Fibroblast of skin of right quadriceps (primary cell): ENCODE results near the gene TENT5A.
"Not testable (repeated sequence)": the region's sequence is repeated elsewhere in the genome, so short reads cannot be mapped to it uniquely, and the experiment has no call there.

Experiments
- DNase-seq: peaks from one replicate; pipeline ENCODE4 v3.0.0-alpha.2; 2013

The TENT5A gene

GRCh38 chr6:81752084-81752920 is at the start of gene TENT5A:
TSS of gene TENT5A (minus strand) at chr6:81752681. CDS start at chr6:81752141, 540 bp downstream.
- DNase-seq: peak; percentile 91

GRCh38 chr6:81801489-81801888 is 49.0 kb upstream of the TENT5A start:
- no peak for DNase-seq

GRCh38 chr6:81800666-81801065 is 48.2 kb upstream of the TENT5A start:
- DNase-seq: no peak

- DNase-seq: no peak
Measured at GRCh38 chr6:81799323-81799722, 46.8 kb upstream of the TENT5A start.

- no peak for DNase-seq
Measured at GRCh38 chr6:81797591-81797990, 45.1 kb upstream of the TENT5A start.

- DNase-seq: no peak
Measured at GRCh38 chr6:81795890-81796289, 43.4 kb upstream of the TENT5A start.

- DNase-seq: peak; percentile 46
Measured at GRCh38 chr6:81793821-81794475, 41.5 kb upstream of the TENT5A start.

- peak; percentile 57 for DNase-seq
Measured at GRCh38 chr6:81792826-81793225, 40.3 kb upstream of the TENT5A start.

- no peak for DNase-seq
Measured at GRCh38 chr6:81791756-81792155, 39.3 kb upstream of the TENT5A start.

- no peak for DNase-seq
Measured at GRCh38 chr6:81790034-81790433, 37.6 kb upstream of the TENT5A start.

- no peak for DNase-seq
Measured at GRCh38 chr6:81789291-81789690, 36.8 kb upstream of the TENT5A start.

- no peak for DNase-seq
Measured at GRCh38 chr6:81788748-81789147, 36.3 kb upstream of the TENT5A start.

GRCh38 chr6:81787313-81788068 is 35.0 kb upstream of the TENT5A start:
- DNase-seq: peak; percentile 37

- no peak for DNase-seq
Measured at GRCh38 chr6:81786150-81786549, 33.7 kb upstream of the TENT5A start.

- no peak for DNase-seq
Measured at GRCh38 chr6:81785377-81785776, 32.9 kb upstream of the TENT5A start.

- DNase-seq: no peak
Measured at GRCh38 chr6:81783893-81784292, 31.4 kb upstream of the TENT5A start.

GRCh38 chr6:81781624-81782023 is 29.1 kb upstream of the TENT5A start:
- no peak for DNase-seq

- no peak for DNase-seq
Measured at GRCh38 chr6:81777586-81778268, 25.2 kb upstream of the TENT5A start.

GRCh38 chr6:81776219-81776618 is 23.7 kb upstream of the TENT5A start:
- DNase-seq: not testable (repeated sequence)

- no peak for DNase-seq
Measured at GRCh38 chr6:81774542-81774941, 22.1 kb upstream of the TENT5A start.

- DNase-seq: no peak
Measured at GRCh38 chr6:81773887-81774286, 21.4 kb upstream of the TENT5A start.

GRCh38 chr6:81772741-81773140 is 20.3 kb upstream of the TENT5A start:
- peak; percentile 68 for DNase-seq

- DNase-seq: no peak
Measured at GRCh38 chr6:81771097-81771496, 18.6 kb upstream of the TENT5A start.
